Measurements from ENCODE around the gene UBE2E2.
"Not testable (repeated sequence)": the region's sequence is repeated elsewhere in the genome, so short reads cannot be mapped to it uniquely, and the experiment has no call there.

The UBE2E2 gene

GRCh38 chr3:23594066-23594465 lies 390.9 kb downstream of the UBE2E2 start:
- DNase-seq: no peak

DNA sequence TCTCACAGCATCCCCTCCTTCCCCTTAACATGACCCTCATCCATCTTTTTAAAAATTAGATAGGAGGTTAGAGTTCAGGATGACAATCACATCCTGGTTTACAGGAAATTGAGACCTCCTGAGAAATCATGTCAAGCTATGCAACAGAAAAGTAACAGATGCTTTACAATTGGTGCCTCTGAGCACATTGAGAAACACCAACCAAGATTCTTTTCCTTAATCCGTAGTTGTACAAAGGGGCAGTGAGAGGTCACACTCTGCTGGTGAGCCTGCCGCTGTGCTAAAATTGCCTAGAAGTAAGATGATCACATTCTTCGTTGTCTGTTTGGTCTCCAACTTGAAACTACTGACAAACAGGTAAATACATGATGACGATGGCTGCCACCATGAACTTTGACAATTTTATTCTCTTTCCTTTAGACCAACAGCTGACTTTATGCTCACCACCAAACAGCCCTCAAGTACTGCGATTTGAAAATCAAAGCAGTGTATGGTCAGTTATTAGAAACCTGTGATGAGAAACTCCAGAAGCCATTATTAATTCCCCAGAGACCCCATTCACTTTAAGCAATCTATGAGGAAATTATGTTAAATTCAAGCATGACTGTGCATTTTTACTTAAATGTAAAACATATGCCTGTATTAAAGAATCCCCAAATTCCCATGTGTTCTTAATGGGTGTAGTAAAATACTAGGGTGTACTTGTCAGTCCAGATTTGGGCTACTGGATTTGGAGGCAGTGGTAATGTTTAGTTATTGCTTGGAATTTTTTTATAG lies 392.0 kb downstream of the UBE2E2 start:
- no peak for DNase-seq

DNA sequence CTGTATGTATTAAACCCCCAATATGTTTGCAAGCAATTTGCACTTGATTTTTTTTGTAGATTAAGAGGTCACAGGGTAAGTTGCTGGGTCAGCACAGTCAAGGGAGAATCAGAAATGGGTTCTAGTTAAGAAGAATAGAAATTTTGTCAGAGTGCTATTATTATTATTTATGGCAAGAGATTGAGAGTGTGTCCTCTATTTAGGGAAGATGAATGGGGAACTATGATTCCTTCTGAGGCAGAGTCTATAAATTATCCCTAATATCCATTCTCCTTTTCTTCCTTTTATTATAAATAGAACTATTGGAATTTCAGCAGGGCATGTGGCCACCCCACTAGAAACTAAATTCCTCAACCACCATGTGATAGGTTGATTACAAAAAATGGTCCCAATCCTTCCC lies 392.7 kb downstream of the UBE2E2 start:
- no peak for DNase-seq

- DNase-seq: no peak
Observed at GRCh38 chr3:23600167-23600871, 397.2 kb downstream of the UBE2E2 start.

DNA sequence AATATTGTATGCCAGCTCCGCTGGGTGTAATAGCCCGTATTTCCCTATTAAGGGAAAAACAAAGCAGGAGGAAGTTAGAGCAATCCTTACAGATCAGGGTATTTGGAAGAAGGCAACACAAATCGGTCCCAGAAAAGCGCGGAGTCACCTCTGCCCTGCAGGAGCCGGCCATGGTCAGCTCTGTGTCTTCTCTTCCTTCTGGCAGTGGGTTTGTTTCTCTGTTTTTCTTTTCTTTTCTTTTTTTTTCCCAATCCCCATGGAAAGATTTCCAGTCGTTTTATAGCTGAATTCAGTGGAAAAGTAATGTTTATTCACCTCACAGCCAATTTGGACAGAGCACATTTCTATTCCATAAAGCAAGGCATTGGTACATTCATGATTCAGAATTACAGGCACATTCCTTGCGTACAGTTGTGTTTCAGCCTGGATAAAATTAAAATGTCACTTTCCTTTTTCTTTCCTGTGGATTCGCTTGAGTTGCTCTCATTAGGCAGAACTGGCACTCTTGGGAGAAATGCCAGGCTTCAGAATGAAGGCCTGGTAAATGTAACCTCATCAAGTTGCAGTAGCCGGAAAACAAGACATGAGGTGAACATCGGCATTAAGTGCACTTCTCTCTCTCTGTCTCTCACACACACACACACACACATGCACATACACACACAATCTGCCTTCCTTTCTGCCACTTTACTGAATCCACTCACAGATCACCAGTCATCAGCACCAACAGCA lies 398.1 kb downstream of the UBE2E2 start:
- DNase-seq: no peak

DNA sequence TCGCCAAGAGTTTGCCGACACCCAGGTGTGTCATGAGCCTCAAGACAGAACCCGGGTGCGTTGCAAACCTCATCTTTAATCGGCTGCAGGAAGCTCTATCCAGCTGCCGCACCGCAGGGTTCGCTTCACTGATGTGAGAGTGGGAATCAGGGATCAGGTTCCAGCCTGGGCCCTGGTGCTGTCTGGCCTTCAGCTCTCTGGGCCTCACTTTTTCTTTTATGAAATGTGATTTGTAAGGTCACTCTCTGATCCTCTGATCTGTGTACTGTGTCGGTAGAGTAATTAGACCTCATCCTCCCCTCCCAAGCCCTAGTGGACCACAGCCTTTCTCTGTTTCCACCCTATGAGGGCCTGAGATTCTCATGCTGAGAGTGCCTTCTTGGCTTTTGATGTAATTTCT lies 399.8 kb downstream of the UBE2E2 start:
- no peak for DNase-seq

GRCh38 chr3:23607184-23607847 lies 404.2 kb downstream of the UBE2E2 start:
- no peak for DNase-seq

DNA sequence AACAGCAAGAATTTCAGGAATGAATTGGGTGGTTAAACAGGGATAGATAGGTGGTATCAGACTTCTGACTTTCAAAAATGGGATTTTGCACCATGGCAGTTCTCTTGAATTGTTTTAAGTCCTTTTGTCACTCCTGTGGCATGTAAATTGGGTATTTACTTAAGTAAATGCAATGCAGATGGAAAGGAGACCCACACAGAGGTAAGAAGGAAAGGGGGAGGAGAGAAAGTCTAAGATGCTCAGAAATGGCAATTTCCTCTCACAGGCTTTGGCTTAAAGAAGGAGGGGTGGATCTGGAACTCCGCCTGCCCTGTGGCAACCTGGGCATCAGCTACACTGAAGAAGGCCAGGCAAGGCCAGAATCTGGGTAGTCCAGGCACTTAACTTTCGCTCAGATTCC lies 405.5 kb downstream of the UBE2E2 start:
- no peak for DNase-seq

- no peak for DNase-seq
Observed at GRCh38 chr3:23611737-23612295, 408.7 kb downstream of the UBE2E2 start.

DNA sequence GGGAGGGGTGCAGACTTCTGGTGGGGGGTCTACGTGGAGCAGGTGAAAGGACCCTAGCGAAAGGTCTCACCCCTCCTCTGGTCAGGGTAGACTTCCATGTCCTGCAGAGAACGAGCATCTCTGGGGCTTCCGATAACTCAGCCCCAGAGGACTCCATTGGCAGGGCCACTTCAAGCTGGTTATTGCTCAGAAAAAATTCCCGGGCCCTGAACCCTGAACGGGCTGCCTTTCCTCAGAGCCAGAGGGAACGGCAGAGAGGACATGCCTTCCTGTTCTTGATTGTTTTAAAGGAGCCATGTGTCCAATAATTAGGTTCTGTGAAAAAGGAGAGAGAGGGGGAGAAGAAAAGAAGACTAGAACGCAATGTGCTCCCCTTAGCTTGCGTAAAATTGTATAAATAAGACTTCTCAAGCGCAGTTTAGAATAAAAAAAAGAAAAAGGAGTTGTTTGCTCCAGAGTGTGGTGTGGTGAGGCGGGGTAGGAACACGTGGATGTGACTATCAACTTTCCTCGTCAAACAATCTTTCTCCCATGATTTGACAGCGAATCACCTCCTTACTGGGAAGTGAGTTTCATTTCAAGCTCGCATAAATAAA lies 409.3 kb downstream of the UBE2E2 start:
- no peak for DNase-seq

DNA sequence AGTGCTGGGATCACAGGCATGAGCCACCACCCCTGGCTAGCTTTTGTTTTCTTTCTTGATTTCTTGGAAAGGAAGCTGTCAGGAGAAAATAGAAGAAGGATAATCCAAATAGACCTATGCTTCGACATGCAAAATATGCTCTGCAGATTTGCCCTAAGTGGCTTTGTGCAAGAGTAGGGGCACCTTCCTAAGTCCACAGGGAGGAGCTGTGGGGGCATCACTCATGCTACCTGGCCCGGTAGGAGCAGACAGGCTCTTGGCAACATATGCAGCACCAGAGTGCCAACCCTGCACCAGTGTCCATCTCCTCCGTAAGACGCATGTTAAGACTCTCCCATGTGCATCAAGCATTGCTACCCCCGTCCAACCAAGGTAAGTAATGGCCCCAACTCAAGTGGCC lies 411.9 kb downstream of the UBE2E2 start:
- DNase-seq: no peak

DNA sequence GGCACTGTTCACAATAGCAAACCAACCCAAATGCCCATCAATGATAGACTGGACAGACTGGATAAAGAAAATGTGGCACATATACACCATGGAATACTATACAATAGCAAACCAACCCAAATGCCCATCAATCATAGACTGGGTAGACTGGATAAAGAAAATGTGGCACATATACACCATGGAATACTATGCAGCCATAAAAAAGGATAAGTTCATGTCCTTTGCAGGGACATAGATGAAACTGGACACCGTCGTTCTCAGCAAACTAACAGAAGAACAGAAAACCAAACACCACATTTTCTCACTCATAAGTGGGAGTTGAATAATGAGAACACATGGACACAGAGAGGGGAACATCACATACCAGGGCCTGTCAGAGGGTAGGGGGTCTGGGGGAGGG lies 415.3 kb downstream of the UBE2E2 start:
- DNase-seq: not testable (repeated sequence)

GRCh38 chr3:23619705-23620637 lies 416.8 kb downstream of the UBE2E2 start:
- no peak for DNase-seq

- DNase-seq: no peak
Observed at GRCh38 chr3:23620638-23621015, 417.5 kb downstream of the UBE2E2 start.

DNA sequence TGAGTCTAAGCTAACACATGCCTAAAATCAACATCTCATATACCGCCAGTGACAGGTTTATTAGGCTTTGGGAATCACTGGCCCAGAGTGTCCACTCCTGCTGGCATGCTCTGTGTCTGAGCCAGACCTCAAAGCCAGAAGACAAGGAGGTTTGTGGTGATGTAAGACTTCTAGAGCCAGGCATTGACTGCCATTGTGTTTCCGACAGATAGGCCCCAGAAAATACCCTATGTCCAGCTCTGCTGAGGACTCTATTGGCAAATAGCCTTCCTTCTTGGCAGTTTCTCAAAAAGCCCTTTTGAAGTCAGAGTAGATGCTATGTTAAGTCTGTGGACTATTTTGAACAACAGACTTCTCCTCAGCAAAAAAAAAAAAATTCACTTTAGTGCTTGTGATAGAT lies 420.7 kb downstream of the UBE2E2 start:
- no peak for DNase-seq

DNA sequence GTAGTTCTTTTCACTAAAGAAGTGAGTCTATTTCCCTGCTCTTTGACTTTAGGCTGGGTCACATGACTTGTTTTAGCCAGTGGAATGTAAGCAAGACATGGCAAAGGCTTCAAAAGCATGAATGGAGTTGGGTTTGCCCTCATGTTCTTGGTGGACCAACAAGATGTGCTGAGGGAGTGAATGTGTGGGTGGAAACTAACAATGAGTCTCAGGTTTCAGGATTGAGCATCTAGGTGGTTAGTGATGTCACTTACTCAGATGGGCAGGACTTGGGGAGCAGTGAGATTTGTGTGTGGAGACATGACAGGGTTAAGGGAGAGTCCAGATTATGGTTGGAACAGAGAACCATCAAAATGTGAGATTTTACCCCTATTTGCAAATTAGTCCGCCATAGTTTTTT lies 421.2 kb downstream of the UBE2E2 start:
- no peak for DNase-seq

DNA sequence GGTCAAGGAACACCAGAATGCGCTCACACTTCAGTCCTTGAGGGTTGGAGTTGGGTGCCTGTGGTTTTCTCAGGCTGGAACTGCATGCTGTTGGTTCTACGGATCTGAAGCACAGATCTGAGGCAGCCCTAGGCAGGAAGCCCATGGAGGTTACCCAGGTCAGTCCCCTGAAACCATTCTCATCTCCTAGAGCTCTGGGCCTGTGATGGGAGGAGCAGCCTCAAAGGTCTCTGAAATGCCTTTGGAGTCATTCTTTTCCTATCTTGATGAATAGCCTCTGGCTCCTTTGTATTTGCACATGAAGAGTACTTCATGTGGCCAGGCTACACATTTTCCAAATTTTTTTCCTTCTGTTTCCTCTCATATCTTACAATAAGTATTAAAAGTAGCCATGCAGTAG lies 423.3 kb downstream of the UBE2E2 start:
- no peak for DNase-seq

GRCh38 chr3:23629181-23629894 lies 426.2 kb downstream of the UBE2E2 start:
- DNase-seq: no peak

DNA sequence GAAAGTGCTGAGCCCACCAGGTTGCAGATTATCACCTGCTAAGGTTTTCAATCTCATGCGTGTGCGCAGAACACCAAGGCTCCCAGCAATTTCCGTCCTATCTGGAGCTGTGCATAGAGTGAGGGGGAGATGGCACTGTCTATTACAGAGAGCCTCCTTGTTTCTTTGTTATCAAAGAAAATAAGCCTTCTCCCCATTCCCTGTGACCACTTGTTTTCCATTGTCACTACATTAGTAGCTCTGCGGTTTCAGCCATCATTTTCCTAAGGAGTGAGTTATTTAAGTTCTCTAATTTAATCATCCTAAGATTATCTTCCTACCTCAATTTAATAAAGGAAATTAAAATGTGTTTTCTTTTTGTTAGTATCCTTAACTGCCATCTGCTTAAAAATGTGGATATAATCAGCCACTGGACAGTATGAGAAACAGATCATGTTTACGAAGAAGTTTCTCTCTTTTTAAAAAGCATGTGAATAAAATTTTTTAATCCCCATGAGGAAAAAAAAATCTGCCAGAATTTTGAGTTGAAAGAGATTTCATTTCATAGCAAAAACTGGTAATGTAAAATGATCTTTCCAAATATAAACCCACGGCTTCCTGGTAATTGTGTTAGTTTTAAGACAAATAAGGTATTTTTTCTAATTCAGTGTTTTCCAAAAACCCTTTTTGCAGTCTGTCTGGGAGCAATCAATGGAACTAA lies 430.3 kb downstream of the UBE2E2 start:
- no peak for DNase-seq

- DNase-seq: no peak
Observed at GRCh38 chr3:23637339-23637738, 434.2 kb downstream of the UBE2E2 start.
